Prostate gland (tissue), 2 donors: ENCODE data around the gene FAR2.

Experiments used
- CTCF ChIP-seq, 4 experiments: fragments of 200-600 bp in 2 of 4; fragments of 450-650 bp in 2 of 4; sonication (generic) in 2 of 4; IDR thresholded peaks; 1 replicate in 3 of 4; 2 replicates in 1 of 4; pipeline ENCODE4 v1.5.1; 2016 to 2019; ENCODE audit warnings: antibody characterized with exemption in 4 of 4, mild to moderate bottlenecking in 2 of 4, moderate library complexity in 2 of 4
- POLR2A ChIP-seq: fragments of 450-650 bp; IDR thresholded peaks from one replicate; pipeline ENCODE4 v1.6.1; 2016; ENCODE audit warnings: antibody characterized with exemption, mild to moderate bottlenecking
- POLR2AphosphoS5 ChIP-seq: sonication (generic); formaldehyde crosslinking; IDR thresholded peaks from one replicate; pipeline ENCODE4 v1.6.1; 2017; ENCODE audit warnings: antibody characterized with exemption

- TF ChIP-seq CTCF (IDR thresholded peaks at IDR 0.05) (no peak), POLR2A (no peak), POLR2AphosphoS5 (no peak)
Observed at GRCh38 chr12:29167988-29168387, 18.9 kb downstream of the FAR2 start.
